GM12872 (cell line): Measurements from ENCODE around the gene ZBED1.

Experiments
- TF ChIP-seq, protein P1 (sequence below): IDR thresholded peaks from 3 replicates; pipeline ENCODE4 v1.5.1; 2011; ENCODE audit warnings: low read depth, mild to moderate bottlenecking, low read length, moderate library complexity; ENCODE audit not compliant: insufficient read depth

Gene ZBED1

DNA sequence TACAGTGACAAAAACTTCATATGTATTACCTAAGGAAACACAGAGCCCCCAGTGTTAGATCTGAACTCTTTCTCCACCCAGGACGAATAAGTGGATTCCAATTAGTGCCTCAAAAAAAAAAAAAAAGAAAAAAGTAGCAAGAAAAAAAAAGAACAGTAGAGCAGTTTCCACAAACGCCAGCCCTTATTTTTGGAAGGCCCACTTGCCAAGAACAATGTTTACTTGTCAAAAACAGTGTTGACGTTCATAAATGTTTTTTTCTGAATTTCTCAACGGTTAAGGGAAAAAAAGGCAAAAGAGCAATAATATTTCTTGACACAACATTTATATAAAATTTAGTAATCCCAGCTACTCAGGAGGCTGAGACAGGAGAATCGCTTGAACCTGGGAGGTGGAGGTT, 38.7 kb downstream of the ZBED1 start:
- TF ChIP-seq, protein P1, sequence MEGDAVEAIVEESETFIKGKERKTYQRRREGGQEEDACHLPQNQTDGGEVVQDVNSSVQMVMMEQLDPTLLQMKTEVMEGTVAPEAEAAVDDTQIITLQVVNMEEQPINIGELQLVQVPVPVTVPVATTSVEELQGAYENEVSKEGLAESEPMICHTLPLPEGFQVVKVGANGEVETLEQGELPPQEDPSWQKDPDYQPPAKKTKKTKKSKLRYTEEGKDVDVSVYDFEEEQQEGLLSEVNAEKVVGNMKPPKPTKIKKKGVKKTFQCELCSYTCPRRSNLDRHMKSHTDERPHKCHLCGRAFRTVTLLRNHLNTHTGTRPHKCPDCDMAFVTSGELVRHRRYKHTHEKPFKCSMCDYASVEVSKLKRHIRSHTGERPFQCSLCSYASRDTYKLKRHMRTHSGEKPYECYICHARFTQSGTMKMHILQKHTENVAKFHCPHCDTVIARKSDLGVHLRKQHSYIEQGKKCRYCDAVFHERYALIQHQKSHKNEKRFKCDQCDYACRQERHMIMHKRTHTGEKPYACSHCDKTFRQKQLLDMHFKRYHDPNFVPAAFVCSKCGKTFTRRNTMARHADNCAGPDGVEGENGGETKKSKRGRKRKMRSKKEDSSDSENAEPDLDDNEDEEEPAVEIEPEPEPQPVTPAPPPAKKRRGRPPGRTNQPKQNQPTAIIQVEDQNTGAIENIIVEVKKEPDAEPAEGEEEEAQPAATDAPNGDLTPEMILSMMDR, result no peak

DNA sequence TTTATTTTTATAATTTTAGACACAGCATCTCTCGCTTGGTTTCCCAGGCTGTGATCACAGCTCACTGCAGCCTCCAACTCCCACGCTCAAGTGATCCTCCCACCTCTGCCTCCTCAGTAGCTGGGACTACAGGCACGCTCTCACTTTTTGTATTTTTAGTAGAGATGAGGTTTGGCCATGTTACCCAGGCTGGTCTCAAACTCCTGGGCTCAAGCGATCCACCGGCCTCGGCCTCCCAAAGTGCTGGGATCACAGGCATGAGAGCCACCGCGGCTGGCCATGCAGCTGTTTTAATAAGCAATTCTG, 39.1 kb downstream of the ZBED1 start:
- TF ChIP-seq, protein P1, result no peak

DNA sequence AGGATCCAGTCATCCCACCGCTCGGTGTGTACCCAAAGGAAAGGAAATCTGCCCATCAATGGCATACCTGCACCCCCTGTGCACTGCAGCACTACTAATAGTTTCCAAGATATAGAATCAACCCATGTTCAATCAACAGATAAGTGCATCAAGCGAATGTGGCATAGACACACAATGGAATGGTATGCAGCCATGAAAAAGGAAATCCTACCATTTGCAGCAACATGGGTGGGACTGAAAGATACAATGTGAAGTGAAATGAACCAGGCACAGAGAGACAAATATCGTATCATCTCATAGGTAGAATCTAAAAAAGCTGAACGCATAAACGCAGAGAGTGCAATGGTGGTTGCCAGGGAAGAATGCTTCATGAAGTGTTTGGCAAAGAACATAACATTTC, 42.5 kb downstream of the ZBED1 start:
- TF ChIP-seq, protein P1, result no peak

DNA sequence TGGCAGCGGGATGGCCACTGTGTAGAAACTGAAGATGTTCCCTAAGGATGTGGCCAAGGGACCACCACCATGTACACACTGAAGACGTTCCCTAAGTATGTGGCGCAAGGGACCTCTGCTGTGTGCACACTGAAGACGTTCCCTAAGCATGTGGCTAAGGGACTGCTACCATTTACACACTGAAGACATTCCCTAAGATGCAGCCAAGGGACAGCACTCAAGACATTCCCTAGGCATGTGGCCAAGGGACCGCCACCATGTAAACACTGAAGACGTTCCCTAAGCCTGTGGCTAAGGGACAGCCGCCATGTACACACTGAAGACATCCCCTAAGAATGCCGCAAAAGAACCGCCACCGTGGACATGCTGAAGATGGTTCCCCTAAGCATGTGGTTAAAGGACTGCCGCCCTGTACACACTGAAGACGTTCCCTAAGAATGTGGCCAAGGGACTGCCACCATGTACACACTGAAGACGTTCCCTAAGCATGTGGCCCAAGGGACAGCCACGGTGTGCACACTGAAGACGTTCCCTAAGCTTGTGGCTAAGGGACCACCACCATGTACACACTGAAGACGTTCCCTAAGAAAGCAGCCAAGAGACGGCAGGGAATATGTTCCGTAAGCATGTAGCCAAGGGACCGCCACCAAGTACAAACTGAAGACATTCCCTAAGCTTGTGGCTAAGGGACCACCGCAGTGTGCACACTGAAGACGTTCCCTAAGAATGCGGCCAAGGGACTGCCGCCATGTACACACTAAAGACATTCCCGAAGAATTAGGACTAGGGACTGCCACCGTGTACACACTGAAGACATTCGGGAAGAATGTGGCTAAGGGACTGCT, 43.3 kb downstream of the ZBED1 start:
- TF ChIP-seq, protein P1, result no peak

DNA sequence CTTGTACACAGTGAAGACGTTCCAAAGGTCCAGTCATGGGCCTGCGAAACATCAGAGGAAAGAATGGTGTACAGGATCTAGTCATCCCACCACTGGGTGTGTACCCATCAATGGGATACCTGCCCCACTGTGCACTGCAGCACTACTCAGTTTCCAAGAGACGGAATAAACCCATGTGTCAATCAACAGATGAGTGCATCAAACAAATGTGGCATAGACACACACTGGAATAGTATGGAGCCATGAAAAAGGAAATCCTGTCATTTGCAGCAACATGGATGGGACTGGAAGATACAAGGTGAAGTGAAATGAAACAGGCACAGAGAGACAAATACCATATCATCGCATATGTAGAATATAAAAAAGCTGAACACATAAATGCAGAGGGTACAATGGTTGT, 48.0 kb downstream of the ZBED1 start:
- TF ChIP-seq, protein P1, result no peak

DNA sequence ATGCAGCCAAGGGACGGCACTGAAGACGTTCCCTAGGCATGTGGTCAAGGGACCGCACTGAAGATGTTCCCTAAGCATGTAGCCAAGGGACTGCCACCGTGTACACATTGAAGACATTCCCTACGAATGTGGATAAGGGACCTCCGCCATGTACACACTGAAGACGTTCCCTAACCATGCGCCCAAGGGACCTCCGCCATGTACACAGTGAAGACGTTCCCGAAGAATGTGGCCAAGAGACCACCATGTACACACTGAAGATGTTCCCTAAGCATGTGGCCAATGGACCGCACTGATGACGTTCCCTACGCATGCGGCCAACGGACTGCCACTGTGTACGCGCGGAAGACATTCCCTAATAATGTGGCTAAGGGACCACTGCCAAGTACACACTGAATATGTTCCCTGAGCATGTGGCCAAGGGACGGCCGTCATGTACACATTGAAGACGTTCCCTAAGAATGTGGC, 48.4 kb downstream of the ZBED1 start:
- TF ChIP-seq, protein P1, result no peak

DNA sequence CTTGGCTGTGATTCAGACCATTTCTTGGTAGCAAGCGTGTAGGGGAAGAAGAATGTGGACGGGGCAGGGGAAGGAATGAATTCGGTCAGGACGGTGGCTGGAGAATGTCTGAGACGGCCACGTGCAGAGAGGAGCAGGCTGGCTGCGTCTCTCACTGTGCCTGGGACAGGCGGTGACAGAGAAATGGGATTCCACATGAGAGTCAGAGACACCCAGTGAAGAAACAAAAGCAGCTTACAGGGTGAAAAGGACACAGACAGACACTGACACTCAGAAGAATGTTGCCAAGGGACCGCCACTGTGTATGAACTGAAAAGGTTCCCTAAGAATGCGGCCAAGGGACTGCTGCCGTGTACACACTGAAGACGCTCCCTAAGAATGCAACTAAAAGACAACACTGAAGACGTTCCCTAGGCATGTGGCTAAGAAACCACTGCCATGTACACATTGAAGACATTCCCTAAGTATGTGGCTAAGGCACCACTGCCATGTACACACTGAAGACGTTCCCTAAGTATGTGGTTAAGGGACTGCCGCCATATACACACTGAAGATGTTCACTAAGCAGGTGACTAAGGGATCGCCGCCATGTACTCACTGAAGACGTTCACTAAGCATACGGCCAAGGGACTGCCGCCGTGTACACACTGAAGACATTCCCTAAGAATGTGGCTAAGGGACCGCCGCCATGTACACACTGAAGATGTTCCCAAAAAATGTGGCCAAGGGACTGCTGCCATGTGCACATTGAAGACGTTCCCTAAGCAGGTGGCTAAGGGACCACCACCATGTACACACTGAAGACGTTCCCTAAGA, 49.1 kb downstream of the ZBED1 start:
- TF ChIP-seq, protein P1, result no peak
